Left ventricle myocardium inferior (tissue), 1 donor: ENCODE results near the gene RHBDD3. TPM values are rescaled to one million over a fixed set of nuclear protein-coding genes. Genes with fewer than 3 reads are reported as not detected.

Experiments used
- DNase-seq: peaks from one replicate; pipeline ENCODE4 v3.0.0-alpha.2; 2020
- H3K27ac ChIP-seq: fragments of 200-600 bp; replicated peaks from 2 replicates; pipeline ENCODE4 v1.8.0; 2021
- H3K27me3 ChIP-seq: fragments of 200-600 bp; 2 replicates; pipeline ENCODE4 v1.8.0; 2021; ENCODE audit warnings: low read depth
- H3K36me3 ChIP-seq: fragments of 200-600 bp; 2 replicates; pipeline ENCODE4 v1.8.0; 2021
- H3K4me1 ChIP-seq: fragments of 200-600 bp; 2 replicates; pipeline ENCODE4 v1.8.0; 2021
- H3K4me3 ChIP-seq: fragments of 200-600 bp; 2 replicates; pipeline ENCODE4 v1.8.0; 2021; ENCODE audit warnings: mild to moderate bottlenecking, moderate library complexity
- H3K9me3 ChIP-seq: fragments of 200-600 bp; replicated peaks from 2 replicates; pipeline ENCODE4 v1.8.0; 2021
- CTCF ChIP-seq: fragments of 200-600 bp; IDR thresholded peaks from 2 replicates; pipeline ENCODE4 v1.8.0; 2021; ENCODE audit warnings: antibody characterized with exemption, mild to moderate bottlenecking, borderline replicate concordance
- intact Hi-C: fragments of 100-400 bp; cut with micrococcal nuclease; formaldehyde crosslinking; loops from one replicate; pipeline ENCODE4 v1.11.0; 2022
- total RNA-seq: library from RNA; stranded (reverse); fragmentation: NEBNext Ultra II Directional; extraction: Animal tissue kit (Norgen Biotek cat#: 25700); gene quantifications from one replicate; pipeline ENCODE4 v1.2.1, GENCODE V29; 2021
- donor health status: DM: no; HTN: yes; CAD: no; lungs with severe emphysema.

The RHBDD3 gene
- total RNA-seq, 1 donor from 2014 or later = 15.0 TPM

GRCh38 chr22:29265305-29265704 is 2.5 kb downstream of the RHBDD3 start:
- H3K27me3 ChIP-seq = no peaks in the 10 kb centered on the region
- H3K36me3 ChIP-seq = peaks cover 26% of the 10 kb centered on the region
- intact Hi-C loops = no loop called here
- peaks cover 47% of the 10 kb centered on the region for H3K4me1 ChIP-seq
- no peak overlapping the region for H3K4me3 ChIP-seq
- no peaks in the 10 kb centered on the region for H3K9me3 ChIP-seq
- H3K27ac ChIP-seq = no peak overlapping the region
- no peak for TF ChIP-seq CTCF
- DNase-seq = no peak

- no peak for DNase-seq
- no peak for TF ChIP-seq CTCF
- no peak overlapping the region for H3K4me3 ChIP-seq
- H3K9me3 ChIP-seq = no peaks in the 10 kb centered on the region
- H3K4me1 ChIP-seq = peaks cover 32% of the 10 kb centered on the region
- H3K36me3 ChIP-seq = peaks cover 40% of the 10 kb centered on the region
- no peaks in the 10 kb centered on the region for H3K27me3 ChIP-seq
- H3K27ac ChIP-seq = no peak overlapping the region
- intact Hi-C loops = no loop called here
Observed at GRCh38 chr22:29263791-29264276, 3.9 kb downstream of the RHBDD3 start.

- peaks cover 40% of the 10 kb centered on the region for H3K36me3 ChIP-seq
- DNase-seq = no peak
- intact Hi-C loops = no loop called here
- H3K4me1 ChIP-seq = peaks cover 1% of the 10 kb centered on the region
- no peaks in the 10 kb centered on the region for H3K9me3 ChIP-seq
- no peak for TF ChIP-seq CTCF
- H3K27me3 ChIP-seq = no peaks in the 10 kb centered on the region
- no peak overlapping the region for H3K4me3 ChIP-seq
- H3K27ac ChIP-seq = no peak overlapping the region
Observed at GRCh38 chr22:29260601-29261315, 7.0 kb downstream of the RHBDD3 start.

- Histone ChIP-seq H3K36me3 (peaks cover 34% of the 10 kb centered on the region), H3K4me1 (no peaks in the 10 kb centered on the region), H3K27ac (no peak overlapping the region), H3K9me3 (no peaks in the 10 kb centered on the region), H3K4me3 (no peak overlapping the region), H3K27me3 (no peaks in the 10 kb centered on the region)
- DNase-seq = no peak
- no peak for TF ChIP-seq CTCF
- intact Hi-C loops = no loop called here
Observed at GRCh38 chr22:29260031-29260560, 7.7 kb downstream of the RHBDD3 start.

GRCh38 chr22:29259253-29259899 is 8.4 kb downstream of the RHBDD3 start:
- TF ChIP-seq CTCF = no peak
- Histone ChIP-seq H3K4me1 (no peaks in the 10 kb centered on the region), H3K27ac (no peak overlapping the region), H3K4me3 (no peak overlapping the region), H3K36me3 (peaks cover 26% of the 10 kb centered on the region), H3K27me3 (no peaks in the 10 kb centered on the region), H3K9me3 (no peaks in the 10 kb centered on the region)
- DNase-seq = no peak
- intact Hi-C loops = no loop called here
